ENCODE data around the gene GID8. TPM values are rescaled to one million over a fixed set of nuclear protein-coding genes. Genes with fewer than 3 reads are reported as not detected.

GID8 gene
- total RNA-seq, 2 donors from 2014 or later: 16.8 to 18.7 TPM

GRCh38 chr20:62962221-62962879 is 24.4 kb downstream of the GID8 start:
- DNase-seq (ENCODE audit: low spot score): no peak
- no peak overlapping the region for H3K4me3 ChIP-seq
- H3K36me3 ChIP-seq: no peaks in the 10 kb centered on the region
- TF ChIP-seq, protein P1, sequence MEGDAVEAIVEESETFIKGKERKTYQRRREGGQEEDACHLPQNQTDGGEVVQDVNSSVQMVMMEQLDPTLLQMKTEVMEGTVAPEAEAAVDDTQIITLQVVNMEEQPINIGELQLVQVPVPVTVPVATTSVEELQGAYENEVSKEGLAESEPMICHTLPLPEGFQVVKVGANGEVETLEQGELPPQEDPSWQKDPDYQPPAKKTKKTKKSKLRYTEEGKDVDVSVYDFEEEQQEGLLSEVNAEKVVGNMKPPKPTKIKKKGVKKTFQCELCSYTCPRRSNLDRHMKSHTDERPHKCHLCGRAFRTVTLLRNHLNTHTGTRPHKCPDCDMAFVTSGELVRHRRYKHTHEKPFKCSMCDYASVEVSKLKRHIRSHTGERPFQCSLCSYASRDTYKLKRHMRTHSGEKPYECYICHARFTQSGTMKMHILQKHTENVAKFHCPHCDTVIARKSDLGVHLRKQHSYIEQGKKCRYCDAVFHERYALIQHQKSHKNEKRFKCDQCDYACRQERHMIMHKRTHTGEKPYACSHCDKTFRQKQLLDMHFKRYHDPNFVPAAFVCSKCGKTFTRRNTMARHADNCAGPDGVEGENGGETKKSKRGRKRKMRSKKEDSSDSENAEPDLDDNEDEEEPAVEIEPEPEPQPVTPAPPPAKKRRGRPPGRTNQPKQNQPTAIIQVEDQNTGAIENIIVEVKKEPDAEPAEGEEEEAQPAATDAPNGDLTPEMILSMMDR (IDR thresholded peaks at IDR 0.05): no peak
- H3K27ac ChIP-seq: no peak overlapping the region
- H3K27me3 ChIP-seq: no peaks in the 10 kb centered on the region
- no peaks in the 10 kb centered on the region for H3K4me1 ChIP-seq
- no peaks in the 10 kb centered on the region for H3K9me3 ChIP-seq

DNA sequence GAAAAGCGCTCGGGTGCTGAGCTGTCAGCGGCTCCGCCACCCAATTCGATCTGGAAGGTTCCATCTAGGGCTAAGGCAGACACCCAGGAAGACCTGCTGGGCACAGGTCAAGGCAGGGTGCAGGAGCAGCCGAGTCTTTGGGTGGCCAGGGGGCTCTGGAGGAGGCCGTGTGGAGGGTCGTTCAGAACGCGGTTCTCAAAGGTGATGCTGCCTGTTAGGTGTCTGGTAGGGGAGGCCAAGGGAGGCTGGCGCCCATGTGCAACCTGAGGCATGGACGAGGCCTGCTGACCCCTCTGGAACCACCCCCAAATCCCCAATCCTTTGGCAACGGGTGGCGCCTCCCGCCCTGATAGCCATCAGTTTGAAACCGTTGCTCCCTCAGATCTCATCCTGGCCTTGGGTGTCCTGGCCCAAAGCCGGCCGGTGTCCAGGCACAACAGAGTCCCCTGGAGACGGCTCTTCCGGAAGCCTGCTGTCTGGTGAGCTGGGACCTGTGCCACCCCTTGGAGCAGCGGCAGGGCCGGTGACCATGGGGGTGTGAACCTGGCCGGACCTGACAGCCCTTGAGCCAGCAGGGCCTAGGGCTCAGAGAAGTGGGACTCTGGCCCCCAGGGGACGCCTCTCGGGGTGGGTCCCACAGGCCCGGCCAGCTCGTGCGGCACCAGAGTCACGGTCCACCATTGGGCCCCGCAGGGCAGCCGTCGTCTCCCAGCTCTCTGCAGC is 25.1 kb downstream of the GID8 start:
- no peak overlapping the region for H3K27ac ChIP-seq
- H3K4me1 ChIP-seq: no peaks in the 10 kb centered on the region
- no peaks in the 10 kb centered on the region for H3K27me3 ChIP-seq
- DNase-seq (ENCODE audit: low spot score): no peak
- no peak overlapping the region for H3K4me3 ChIP-seq
- no peaks in the 10 kb centered on the region for H3K9me3 ChIP-seq
- TF ChIP-seq, protein P1 (IDR thresholded peaks at IDR 0.05): no peak
- H3K36me3 ChIP-seq: no peaks in the 10 kb centered on the region

GRCh38 chr20:62963614-62964397 is 25.9 kb downstream of the GID8 start:
- no peak for DNase-seq (ENCODE audit: low spot score)
- TF ChIP-seq, protein P1 (IDR thresholded peaks at IDR 0.05): no peak
- Histone ChIP-seq H3K4me3 (no peak overlapping the region), H3K27me3 (no peaks in the 10 kb centered on the region), H3K27ac (no peak overlapping the region), H3K4me1 (no peaks in the 10 kb centered on the region), H3K9me3 (no peaks in the 10 kb centered on the region), H3K36me3 (no peaks in the 10 kb centered on the region)

GRCh38 chr20:62964700-62965099 is 26.8 kb downstream of the GID8 start:
- H3K36me3 ChIP-seq: no peaks in the 10 kb centered on the region
- TF ChIP-seq, protein P1 (IDR thresholded peaks at IDR 0.05): no peak

DNA sequence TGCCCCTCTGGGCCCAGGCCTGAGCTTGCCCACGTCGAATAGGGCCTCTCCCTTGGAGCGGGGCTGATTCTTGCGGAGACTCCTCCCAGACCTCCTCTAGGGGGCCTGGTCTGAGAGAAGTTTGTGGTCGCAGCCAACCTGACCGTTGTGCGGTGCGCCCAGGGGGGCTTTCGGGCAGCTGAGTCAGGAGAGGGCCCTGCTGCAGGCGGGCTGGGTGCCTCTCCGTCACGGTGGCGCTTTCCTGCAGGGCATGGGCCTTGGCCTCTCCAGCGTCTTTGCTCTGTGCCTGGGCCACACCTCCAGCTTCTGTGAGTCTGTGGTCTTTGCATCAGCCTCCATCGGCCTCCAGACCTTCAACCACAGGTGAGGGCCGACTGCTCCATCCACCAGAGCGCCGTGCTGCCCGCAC is 27.4 kb downstream of the GID8 start:
- DNase-seq (ENCODE audit: low spot score): no peak
- Histone ChIP-seq H3K9me3 (no peaks in the 10 kb centered on the region), H3K4me1 (no peaks in the 10 kb centered on the region), H3K4me3 (no peak overlapping the region), H3K27ac (no peak overlapping the region), H3K36me3 (no peaks in the 10 kb centered on the region), H3K27me3 (no peaks in the 10 kb centered on the region)
- TF ChIP-seq, protein P1 (IDR thresholded peaks at IDR 0.05): no peak

More at GRCh38 chr20:62964700-62965099, 26.8 kb downstream of the GID8 start:
- Histone ChIP-seq H3K4me3 (no peak overlapping the region), H3K4me1 (no peaks in the 10 kb centered on the region), H3K27ac (no peak overlapping the region), H3K9me3 (no peaks in the 10 kb centered on the region), H3K27me3 (no peaks in the 10 kb centered on the region)
- DNase-seq (ENCODE audit: low spot score): no peak
